Measurements from ENCODE around the gene VSTM2B. TPM values are rescaled to one million over a fixed set of nuclear protein-coding genes. Genes with fewer than 3 reads are reported as not detected.
A peak's percentile ranks its signal among the peaks of the same experiment; 100 is the strongest.

VSTM2B gene
- total and polyA plus RNA-seq, 2 of the 13 experiments (the other 11 are each of a cell fraction or from before 2014, with no cell fraction given): not detected

- no peak for DNase-seq (ENCODE audit: low spot score)
- no peaks in the 10 kb centered on the region for H3K9me3 ChIP-seq (ENCODE audit: low read length)
- no peak overlapping the region for H3K4me2 ChIP-seq (ENCODE audit: low read depth, low read length)
- H3K27me3 ChIP-seq (ENCODE audit: control insufficient read depth in 1 of 2, insufficient read depth in 2 of 2, low read length in 2 of 2): peaks cover 4 to 20% of the 10 kb centered on the region in 2 experiments; a peak in 4 of 5 replicates
- CTCF ChIA-PET (ENCODE audit: low intra/inter-chr PET ratio, low total read pairs): no interaction called here
- intact Hi-C loops (cut with micrococcal nuclease; ENCODE audit: unreplicated experiment): loop anchor here (5.0 kb wide), 1 partner anchor 60 kb away; no protein-coding TSS in a partner anchor
- TF ChIP-seq ZNF335 (CRISPR knock-in tag; IDR thresholded peaks at IDR 0.05) (no peak), EZH2 (conservative IDR thresholded peaks at IDR 0.05; ENCODE audit: low read depth, low read length) (0 out of 2 replicates have a peak, but pooled peaks have one; percentile 70), NFRKB (IDR thresholded peaks at IDR 0.05) (no peak), ZNF512B (CRISPR knock-in tag; IDR thresholded peaks at IDR 0.05; ENCODE audit: borderline replicate concordance) (no peak), MXD3 (CRISPR knock-in tag; IDR thresholded peaks at IDR 0.05) (no peak), CBFB (CRISPR knock-in tag; IDR thresholded peaks at IDR 0.05) (no peak)
- FAIRE-seq: no peak
- no peak overlapping the region for H2AFZ ChIP-seq (ENCODE audit: low read length)
- no peak overlapping the region for H3K4me3 ChIP-seq (replicated peaks in 1 of 3; ENCODE audit: insufficient read depth in 1 of 3, low read depth in 2 of 3, low read length in 3 of 3)
- H3K79me2 ChIP-seq (ENCODE audit: insufficient read depth, low read length): no peaks in the 10 kb centered on the region
- WGBS (ENCODE audit: low lambda C conversion rate): 43% methylated on average over 27 of the region's 79 CpGs
- no peak overlapping the region for H3K9ac ChIP-seq (ENCODE audit: insufficient read depth, low read depth, low read length)
- POLR2A ChIA-PET: no interaction called here
- no TSS peak for BruUV-seq (replicated peaks)
- no peaks in the 10 kb centered on the region for H3K36me3 ChIP-seq (replicated peaks in 1 of 2; ENCODE audit: control insufficient read depth in 1 of 2, insufficient read depth in 2 of 2, low read length in 2 of 2)
- H3K4me1 ChIP-seq (ENCODE audit: insufficient read depth, low read length): peaks cover 10% of the 10 kb centered on the region
- H3K27ac ChIP-seq (ENCODE audit: extremely low read length, insufficient read depth, low read length): no peak overlapping the region
- ATAC-seq: no peak
- in situ Hi-C loops (cut with HindIII; ENCODE audit: extremely low pct_ligation_motif_present, low pct_unique_long_range_greater_than_20kb): no loop called here
- H4K20me1 ChIP-seq (ENCODE audit: insufficient read depth, low read length): no peaks in the 10 kb centered on the region
These were observed 1.1 kb downstream of the VSTM2B start for GRCh38 chr19:29526730-29527499.
